Neural progenitor cell (in vitro differentiated cells): ENCODE measurements around the gene AKAP6.

ENCODE experiments used
- CTCF ChIP-seq: fragments of 200-600 bp; sonication (generic); IDR thresholded peaks from 2 replicates; pipeline ENCODE4 v1.5.1; 2017; ENCODE audit warnings: antibody characterized with exemption, mild to moderate bottlenecking
- EZH2 ChIP-seq: fragments of 200-600 bp; sonication (generic); IDR thresholded peaks from 2 replicates; pipeline ENCODE4 v1.6.1; 2017; ENCODE audit warnings: antibody characterized with exemption, mild to moderate bottlenecking, moderate library complexity
- EZH2phosphoT487 ChIP-seq: fragments of 200-600 bp; sonication (generic); IDR thresholded peaks from 2 replicates; pipeline ENCODE4 v1.6.1; 2017; ENCODE audit warnings: antibody characterized with exemption

GRCh38 chr14:32432813-32433538, 103.9 kb downstream of the AKAP6 start:
- TF ChIP-seq CTCF (no peak), EZH2 (no peak), EZH2phosphoT487 (no peak)
